ENCODE data around the gene PELI2.

The PELI2 gene

GRCh38 chr14:56172571-56172971 lies 54.4 kb downstream of the PELI2 start (continued):
- peak; percentile 46; the same call in 1 of the 2 replicates for TF ChIP-seq KLF8 (tag by site-specific recombination; IDR thresholded peaks at IDR 0.05)
- TF ChIP-seq TRIM28 (IDR thresholded peaks at IDR 0.05; ENCODE audit: borderline replicate concordance, low read length): 0 out of 2 replicates have a peak, but pooled peaks have one; percentile 31
- TF ChIP-seq ZNF24 (tag by site-specific recombination; IDR thresholded peaks at IDR 0.05): 0 out of 2 replicates have a peak, but pooled peaks have one; percentile 39
- TF ChIP-seq ZNF677 (tag by site-specific recombination; IDR thresholded peaks at IDR 0.05): no peak
- TF ChIP-seq REPIN1 (tag by site-specific recombination; IDR thresholded peaks at IDR 0.05; ENCODE audit: low read depth): no peak
- TF ChIP-seq MZF1 (tag by site-specific recombination; IDR thresholded peaks at IDR 0.05; ENCODE audit: borderline replicate concordance): no peak
- no peak for TF ChIP-seq ZNF768 (tag by site-specific recombination; IDR thresholded peaks at IDR 0.05)
- TF ChIP-seq ZNF600 (tag by site-specific recombination; IDR thresholded peaks at IDR 0.05): peak; percentile 51; the same call in 1 of the 2 replicates
- TF ChIP-seq ZNF426 (tag by site-specific recombination; IDR thresholded peaks at IDR 0.05): no peak
- TF ChIP-seq RBAK (tag by site-specific recombination; IDR thresholded peaks at IDR 0.05): no peak
- no peak for TF ChIP-seq OSR2 (tag by site-specific recombination; IDR thresholded peaks at IDR 0.05)
- peak; percentile 38; the same call in 1 of the 2 replicates for TF ChIP-seq ZNF843 (tag by site-specific recombination; IDR thresholded peaks at IDR 0.05)
- TF ChIP-seq ZNF473 (tag by site-specific recombination; IDR thresholded peaks at IDR 0.05): no peak
- no peak for TF ChIP-seq HOXD13 (CRISPR knock-in tag; IDR thresholded peaks at IDR 0.05; ENCODE audit: borderline replicate concordance)
- TF ChIP-seq FEZF1 (tag by site-specific recombination; IDR thresholded peaks at IDR 0.05): peak; percentile 81
- TF ChIP-seq ZNF398 (tag by site-specific recombination; IDR thresholded peaks at IDR 0.05): 0 out of 2 replicates have a peak, but pooled peaks have one; percentile 31
- TF ChIP-seq ZIC2 (tag by site-specific recombination; IDR thresholded peaks at IDR 0.05): no peak
- 0 out of 2 replicates have a peak, but pooled peaks have one; percentile 28 for TF ChIP-seq PRDM10 (tag by site-specific recombination; IDR thresholded peaks at IDR 0.05)
- 0 out of 2 replicates have a peak, but pooled peaks have one; percentile 52 for TF ChIP-seq ZNF2 (tag by site-specific recombination; IDR thresholded peaks at IDR 0.05)
- TF ChIP-seq ZBTB10 (tag by site-specific recombination; IDR thresholded peaks at IDR 0.05): no peak
- TF ChIP-seq ZNF311 (tag by site-specific recombination; IDR thresholded peaks at IDR 0.05; ENCODE audit: borderline replicate concordance): no peak
- no peak for TF ChIP-seq IKZF3 (tag by site-specific recombination; IDR thresholded peaks at IDR 0.05)
- TF ChIP-seq ZNF132 (tag by site-specific recombination; IDR thresholded peaks at IDR 0.05; ENCODE audit: borderline replicate concordance): no peak
- TF ChIP-seq ZNF302 (tag by site-specific recombination; IDR thresholded peaks at IDR 0.05; ENCODE audit: low read depth): no peak
- peak; percentile 54; the same call in 1 of the 2 replicates for TF ChIP-seq ZNF639 (tag by site-specific recombination; IDR thresholded peaks at IDR 0.05)
- no peak for TF ChIP-seq ZNF626 (tag by site-specific recombination; IDR thresholded peaks at IDR 0.05)
- peak; percentile 55; the same call in 1 of the 2 replicates for TF ChIP-seq ZNF692 (tag by site-specific recombination; IDR thresholded peaks at IDR 0.05)
- no peak for TF ChIP-seq TCF7L2 (IDR thresholded peaks at IDR 0.05; ENCODE audit: borderline replicate concordance, low read depth, low read length)
- TF ChIP-seq ZSCAN18 (tag by site-specific recombination; IDR thresholded peaks at IDR 0.05): no peak
